Neural progenitor cell (in vitro differentiated cells): ENCODE results near the gene VSTM4. TPM values are rescaled to one million over a fixed set of nuclear protein-coding genes. Genes with fewer than 3 reads are reported as not detected.

Experiments used
- DNase-seq: peaks from one replicate; pipeline ENCODE4 v3.0.0-alpha.2; 2016; ENCODE audit warnings: low spot score
- H2AFZ ChIP-seq: fragments of 200-600 bp; sonication (generic); replicated peaks from 2 replicates; pipeline ENCODE4 v1.6.1; 2016; ENCODE audit warnings: antibody characterized with exemption
- H3F3A ChIP-seq: fragments of 200-600 bp; sonication (generic); 2 replicates; pipeline ENCODE4 v1.6.1; 2016; ENCODE audit warnings: antibody characterized with exemption, low read depth
- H3K27ac ChIP-seq: fragments of 200-600 bp; sonication (generic); 2 replicates; pipeline ENCODE4 v1.5.1; 2016; ENCODE audit warnings: mild to moderate bottlenecking
- H3K27me3 ChIP-seq: fragments of 200-600 bp; sonication (generic); 2 replicates; pipeline ENCODE4 v1.6.1; 2016; ENCODE audit warnings: mild to moderate bottlenecking, moderate library complexity
- H3K36me3 ChIP-seq: fragments of 200-600 bp; sonication (generic); 2 replicates; pipeline ENCODE4 v1.5.1; 2016
- H3K4me1 ChIP-seq: fragments of 200-600 bp; sonication (generic); 2 replicates; pipeline ENCODE4 v1.6.1; 2016; ENCODE audit warnings: mixed run types
- H3K4me2 ChIP-seq: fragments of 200-600 bp; sonication (generic); 2 replicates; pipeline ENCODE4 v1.6.1; 2016
- H3K4me3 ChIP-seq: fragments of 200-600 bp; sonication (generic); 2 replicates; pipeline ENCODE4 v1.5.1; 2016
- H3K79me2 ChIP-seq: fragments of 200-600 bp; sonication (generic); 2 replicates; pipeline ENCODE4 v1.6.1; 2016; ENCODE audit warnings: low read depth
- H3K9ac ChIP-seq: fragments of 200-600 bp; sonication (generic); 2 replicates; pipeline ENCODE4 v1.6.1; 2016
- H3K9me3 ChIP-seq: fragments of 200-600 bp; sonication (generic); 2 replicates; pipeline ENCODE4 v1.5.1; 2016; ENCODE audit warnings: low read depth
- H4K20me1 ChIP-seq: fragments of 200-600 bp; sonication (generic); 2 replicates; pipeline ENCODE4 v1.6.1; 2016; ENCODE audit warnings: low read depth
- H3K27ac Mint-ChIP-seq: 3 replicates; pipeline ENCODE4 v1.8.0; 2021; ENCODE audit warnings: mixed read lengths
- H3K27me3 Mint-ChIP-seq: 2 replicates; pipeline ENCODE4 v1.8.0; 2022; ENCODE audit warnings: low read depth, mild to moderate bottlenecking, inconsistent platforms, moderate library complexity, mixed read lengths; ENCODE audit not compliant: insufficient read depth
- H3K36me3 Mint-ChIP-seq: 3 replicates; pipeline ENCODE4 v1.8.0; 2021; ENCODE audit warnings: mixed read lengths
- H3K4me1 Mint-ChIP-seq: 3 replicates; pipeline ENCODE4 v1.8.0; 2021; ENCODE audit warnings: mixed read lengths
- H3K4me3 Mint-ChIP-seq: 3 replicates; pipeline ENCODE4 v1.8.0; 2021; ENCODE audit warnings: mild to moderate bottlenecking, moderate library complexity, mixed read lengths
- H3K9me3 Mint-ChIP-seq: 3 replicates; pipeline ENCODE4 v1.8.0; 2020; ENCODE audit warnings: mixed read lengths
- CTCF ChIP-seq: fragments of 200-600 bp; sonication (generic); IDR thresholded peaks from 2 replicates; pipeline ENCODE4 v1.5.1; 2017; ENCODE audit warnings: antibody characterized with exemption, mild to moderate bottlenecking
- EZH2 ChIP-seq: fragments of 200-600 bp; sonication (generic); IDR thresholded peaks from 2 replicates; pipeline ENCODE4 v1.6.1; 2017; ENCODE audit warnings: antibody characterized with exemption, mild to moderate bottlenecking, moderate library complexity
- EZH2phosphoT487 ChIP-seq: fragments of 200-600 bp; sonication (generic); IDR thresholded peaks from 2 replicates; pipeline ENCODE4 v1.6.1; 2017; ENCODE audit warnings: antibody characterized with exemption
- total RNA-seq: library from RNA; depleted of rRNA; stranded (reverse); fragments of >200 nt; gene quantifications from 2 replicates; pipeline ENCODE4 v1.2.3, GENCODE V29; 2015; ENCODE audit warnings: low replicate concordance

The VSTM4 gene
- total RNA-seq, 1 donor from 2014 or later, result 0.92 TPM

- Mint-ChIP-seq H3K27me3 (no peaks in the 10 kb centered on the region), H3K9me3 (peaks cover 31% of the 10 kb centered on the region), H3K36me3 (peaks cover 11% of the 10 kb centered on the region), H3K27ac (no peak overlapping the region), H3K4me3 (no peak overlapping the region), H3K4me1 (peaks cover 15% of the 10 kb centered on the region)
- no peaks in the 10 kb centered on the region for H3F3A ChIP-seq
- no peak overlapping the region for H2AFZ ChIP-seq
- H3K36me3 ChIP-seq, result no peaks in the 10 kb centered on the region
- H3K27me3 ChIP-seq, result no peaks in the 10 kb centered on the region
- H3K27ac ChIP-seq, result no peak overlapping the region
- DNase-seq, result no peak
- TF ChIP-seq EZH2phosphoT487, result no peak
- no peak overlapping the region for H3K4me2 ChIP-seq
- H3K4me1 ChIP-seq, result no peaks in the 10 kb centered on the region
- no peak overlapping the region for H3K9ac ChIP-seq
- peaks cover 10% of the 10 kb centered on the region for H3K9me3 ChIP-seq
- no peak overlapping the region for H3K4me3 ChIP-seq
- H4K20me1 ChIP-seq, result no peaks in the 10 kb centered on the region
- no peaks in the 10 kb centered on the region for H3K79me2 ChIP-seq
Measured at GRCh38 chr10:49062229-49062628, 53.1 kb downstream of the VSTM4 start.

DNA sequence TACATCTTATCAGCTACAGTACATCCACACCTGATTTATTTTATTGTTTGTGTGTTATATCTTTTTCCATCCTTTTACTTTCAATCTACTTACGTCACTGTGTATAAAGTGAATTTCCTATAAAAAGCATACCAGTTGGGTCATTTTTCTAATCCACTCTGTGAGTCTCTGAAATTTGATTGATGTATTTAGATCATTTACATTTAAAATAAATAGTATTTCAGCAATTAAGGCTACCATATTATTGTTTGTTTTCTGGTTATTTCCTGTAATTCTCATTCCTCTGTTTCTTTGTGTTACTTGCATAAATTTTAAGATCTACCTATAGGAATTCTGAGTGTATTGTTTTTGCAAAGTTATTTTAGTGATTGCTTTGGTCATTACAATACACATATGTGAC, 53.7 kb downstream of the VSTM4 start:
- Histone ChIP-seq H3K4me3 (no peak overlapping the region), H3K9ac (no peak overlapping the region), H3K4me1 (no peaks in the 10 kb centered on the region), H4K20me1 (no peaks in the 10 kb centered on the region), H2AFZ (no peak overlapping the region), H3F3A (no peaks in the 10 kb centered on the region), H3K36me3 (no peaks in the 10 kb centered on the region), H3K9me3 (peaks cover 10% of the 10 kb centered on the region), H3K79me2 (no peaks in the 10 kb centered on the region), H3K4me2 (no peak overlapping the region), H3K27ac (no peak overlapping the region), H3K27me3 (no peaks in the 10 kb centered on the region)
- H3K36me3 Mint-ChIP-seq, result peaks cover 11% of the 10 kb centered on the region
- no peak for TF ChIP-seq CTCF
- no peak for TF ChIP-seq EZH2
- no peak for TF ChIP-seq EZH2phosphoT487
- no peaks in the 10 kb centered on the region for H3K27me3 Mint-ChIP-seq
- peaks cover 21% of the 10 kb centered on the region for H3K4me1 Mint-ChIP-seq
- H3K9me3 Mint-ChIP-seq, result peaks cover 31% of the 10 kb centered on the region
- DNase-seq, result no peak
- H3K4me3 Mint-ChIP-seq, result no peak overlapping the region
- H3K27ac Mint-ChIP-seq, result no peak overlapping the region

GRCh38 chr10:49058463-49059255, 56.7 kb downstream of the VSTM4 start:
- no peak overlapping the region for H3K27ac ChIP-seq
- DNase-seq, result no peak
- H3K4me2 ChIP-seq, result no peak overlapping the region
- no peaks in the 10 kb centered on the region for H4K20me1 ChIP-seq
- Mint-ChIP-seq H3K9me3 (peaks cover 31% of the 10 kb centered on the region), H3K4me1 (peaks cover 35% of the 10 kb centered on the region), H3K27me3 (no peaks in the 10 kb centered on the region), H3K4me3 (no peak overlapping the region), H3K27ac (peak overlapping the region; percentile 34), H3K36me3 (peaks cover 8% of the 10 kb centered on the region)
- H3K4me1 ChIP-seq, result no peaks in the 10 kb centered on the region
- H3K79me2 ChIP-seq, result no peaks in the 10 kb centered on the region
- no peak overlapping the region for H3K9ac ChIP-seq
- no peak overlapping the region for H3K4me3 ChIP-seq
- TF ChIP-seq EZH2phosphoT487 (no peak), CTCF (no peak), EZH2 (no peak)
- H3K27me3 ChIP-seq, result no peaks in the 10 kb centered on the region
- no peak overlapping the region for H2AFZ ChIP-seq
- no peaks in the 10 kb centered on the region for H3F3A ChIP-seq
- H3K9me3 ChIP-seq, result peaks cover 10% of the 10 kb centered on the region
- no peaks in the 10 kb centered on the region for H3K36me3 ChIP-seq

GRCh38 chr10:49057231-49057880, 58.0 kb downstream of the VSTM4 start:
- H3K27me3 ChIP-seq, result no peaks in the 10 kb centered on the region
- no peaks in the 10 kb centered on the region for H3K79me2 ChIP-seq
- H3K27me3 Mint-ChIP-seq, result no peaks in the 10 kb centered on the region
- no peak overlapping the region for H3K4me3 ChIP-seq
- peak overlapping the region; percentile 62 for H3K27ac Mint-ChIP-seq
- H3K4me3 Mint-ChIP-seq, result no peak overlapping the region
- H3K36me3 Mint-ChIP-seq, result peaks cover under 1% of the 10 kb centered on the region
- H3K27ac ChIP-seq, result no peak overlapping the region
- no peak overlapping the region for H3K4me2 ChIP-seq
- peaks cover 23% of the 10 kb centered on the region for H3K9me3 Mint-ChIP-seq
- TF ChIP-seq EZH2phosphoT487, result no peak
- TF ChIP-seq CTCF, result no peak
- no peak for TF ChIP-seq EZH2
- H3K4me1 ChIP-seq, result no peaks in the 10 kb centered on the region
- H3K36me3 ChIP-seq, result no peaks in the 10 kb centered on the region
- no peak overlapping the region for H2AFZ ChIP-seq
- H3K9me3 ChIP-seq, result peaks cover 6% of the 10 kb centered on the region
- H3K4me1 Mint-ChIP-seq, result peaks cover 35% of the 10 kb centered on the region
- no peak for DNase-seq
- H3F3A ChIP-seq, result no peaks in the 10 kb centered on the region
- no peak overlapping the region for H3K9ac ChIP-seq
- H4K20me1 ChIP-seq, result no peaks in the 10 kb centered on the region
